ENCODE results near the gene RAPGEF4. TPM values are rescaled to one million over a fixed set of nuclear protein-coding genes. Genes with fewer than 3 reads are reported as not detected.

The RAPGEF4 gene
- total RNA-seq, 4 donors from 2014 or later, result 2.8 to 73.4 (median 6.9) TPM

DNA sequence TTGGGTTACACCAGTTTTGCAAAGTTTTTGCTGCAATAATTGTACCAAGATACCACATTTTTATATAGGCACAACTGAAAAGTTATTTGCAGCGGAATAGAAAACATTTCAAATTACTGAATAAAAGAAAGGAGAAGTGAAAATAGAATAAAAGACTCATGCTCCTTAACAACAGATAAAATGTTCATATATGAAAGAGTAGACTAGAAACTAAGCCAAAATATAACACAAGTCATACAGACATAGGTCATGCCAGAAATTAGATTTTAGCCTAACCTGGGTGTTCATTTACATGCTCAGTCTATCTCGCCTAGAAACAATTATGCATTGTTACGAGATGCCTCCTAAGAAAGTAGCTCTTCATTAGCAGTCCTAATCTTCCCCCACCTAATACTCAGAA lies 323.6 kb downstream of the RAPGEF4 start:
- Histone ChIP-seq H3K36me3 (no peaks in the 10 kb centered on the region), H3K27ac (no peak overlapping the region), H3K9me3 (no peaks in the 10 kb centered on the region), H3K4me3 (no peak overlapping the region), H3K4me1 (no peaks in the 10 kb centered on the region), H3K27me3 (no peaks in the 10 kb centered on the region)
- no peak for DNase-seq
- no peak for TF ChIP-seq POLR2A (IDR thresholded peaks at IDR 0.05)
- TF ChIP-seq, protein P1, sequence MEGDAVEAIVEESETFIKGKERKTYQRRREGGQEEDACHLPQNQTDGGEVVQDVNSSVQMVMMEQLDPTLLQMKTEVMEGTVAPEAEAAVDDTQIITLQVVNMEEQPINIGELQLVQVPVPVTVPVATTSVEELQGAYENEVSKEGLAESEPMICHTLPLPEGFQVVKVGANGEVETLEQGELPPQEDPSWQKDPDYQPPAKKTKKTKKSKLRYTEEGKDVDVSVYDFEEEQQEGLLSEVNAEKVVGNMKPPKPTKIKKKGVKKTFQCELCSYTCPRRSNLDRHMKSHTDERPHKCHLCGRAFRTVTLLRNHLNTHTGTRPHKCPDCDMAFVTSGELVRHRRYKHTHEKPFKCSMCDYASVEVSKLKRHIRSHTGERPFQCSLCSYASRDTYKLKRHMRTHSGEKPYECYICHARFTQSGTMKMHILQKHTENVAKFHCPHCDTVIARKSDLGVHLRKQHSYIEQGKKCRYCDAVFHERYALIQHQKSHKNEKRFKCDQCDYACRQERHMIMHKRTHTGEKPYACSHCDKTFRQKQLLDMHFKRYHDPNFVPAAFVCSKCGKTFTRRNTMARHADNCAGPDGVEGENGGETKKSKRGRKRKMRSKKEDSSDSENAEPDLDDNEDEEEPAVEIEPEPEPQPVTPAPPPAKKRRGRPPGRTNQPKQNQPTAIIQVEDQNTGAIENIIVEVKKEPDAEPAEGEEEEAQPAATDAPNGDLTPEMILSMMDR (IDR thresholded peaks at IDR 0.05), result no peak

DNA sequence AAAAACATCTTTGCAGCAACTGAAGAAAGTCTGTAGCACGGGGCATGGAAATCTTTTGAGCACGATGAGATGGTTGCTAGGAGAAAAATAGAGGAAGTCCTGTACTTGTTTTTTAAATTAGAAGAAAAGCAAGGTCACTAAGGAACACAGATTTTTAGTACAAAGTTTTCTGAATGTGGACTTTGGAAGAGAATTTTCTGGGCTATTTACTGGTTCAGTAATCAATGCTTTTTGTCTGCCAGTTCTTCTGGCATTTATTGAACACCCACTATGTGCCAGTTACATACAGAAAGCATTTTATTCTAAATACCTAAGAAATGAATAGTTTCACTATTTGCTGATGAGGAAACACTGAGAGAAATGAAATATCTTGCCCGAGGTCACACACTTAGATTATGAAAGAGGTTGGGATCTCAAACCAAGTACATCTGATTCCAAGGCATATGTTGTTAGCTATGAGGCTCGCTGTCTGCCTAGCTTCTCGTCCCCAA lies 324.4 kb downstream of the RAPGEF4 start:
- Histone ChIP-seq H3K27ac (no peak overlapping the region), H3K4me1 (no peaks in the 10 kb centered on the region), H3K36me3 (no peaks in the 10 kb centered on the region), H3K4me3 (no peak overlapping the region), H3K9me3 (no peaks in the 10 kb centered on the region), H3K27me3 (no peaks in the 10 kb centered on the region)
- no peak for DNase-seq
- TF ChIP-seq, protein P1 (IDR thresholded peaks at IDR 0.05), result no peak
- TF ChIP-seq POLR2A (IDR thresholded peaks at IDR 0.05), result no peak

DNA sequence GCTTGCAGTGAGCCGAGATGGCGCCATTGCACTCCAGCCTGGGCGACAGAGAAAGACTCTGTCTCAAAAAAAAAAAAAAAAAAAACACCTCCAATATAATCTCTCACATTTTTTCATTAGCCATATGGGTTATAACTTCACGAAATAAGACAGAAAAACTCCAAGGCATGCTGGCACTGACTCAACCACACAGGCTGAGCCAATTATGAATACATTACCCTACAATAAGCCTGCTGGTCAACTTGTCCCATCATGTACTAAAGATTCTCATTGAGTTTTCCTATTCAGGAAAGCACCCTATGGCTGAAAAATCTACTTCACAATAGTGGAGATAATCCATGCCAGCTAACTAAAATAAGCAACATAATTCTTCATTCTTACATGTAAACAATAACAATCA lies 327.2 kb downstream of the RAPGEF4 start:
- no peak overlapping the region for H3K4me3 ChIP-seq
- no peaks in the 10 kb centered on the region for H3K36me3 ChIP-seq
- DNase-seq, result no peak
- no peak overlapping the region for H3K27ac ChIP-seq
- TF ChIP-seq, protein P1 (IDR thresholded peaks at IDR 0.05), result no peak
- TF ChIP-seq POLR2A (IDR thresholded peaks at IDR 0.05), result no peak
- no peaks in the 10 kb centered on the region for H3K9me3 ChIP-seq
- no peaks in the 10 kb centered on the region for H3K4me1 ChIP-seq
- no peaks in the 10 kb centered on the region for H3K27me3 ChIP-seq

DNA sequence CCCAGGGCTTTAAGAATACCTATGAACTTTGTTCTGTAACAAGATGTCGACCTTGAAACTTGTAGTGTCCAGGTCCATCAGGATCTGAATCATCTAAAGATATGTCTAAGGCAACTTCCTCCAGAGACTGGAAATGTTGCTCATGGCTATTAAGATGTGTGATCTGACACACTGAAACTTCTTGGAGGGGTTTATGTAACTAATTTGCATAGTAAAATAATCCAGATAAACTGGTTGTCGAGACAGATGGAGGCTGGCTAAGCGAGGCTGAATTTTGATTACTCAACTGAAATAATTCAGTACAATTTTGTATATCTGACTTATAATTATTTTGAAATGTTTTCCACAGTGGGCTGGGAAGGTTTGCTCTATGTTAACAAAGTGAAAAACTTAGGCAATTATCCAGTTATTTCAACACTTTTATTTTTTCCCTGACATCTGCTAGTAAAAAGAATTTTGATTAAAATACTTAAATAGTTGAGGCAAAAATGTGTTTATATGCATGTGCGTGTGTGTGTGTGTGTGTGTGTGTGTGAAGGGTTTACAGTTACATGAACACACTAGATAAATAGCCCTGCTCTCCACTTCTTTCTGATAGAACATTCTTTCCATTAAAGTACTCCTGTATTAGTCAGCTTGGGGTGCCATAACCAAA lies 328.6 kb downstream of the RAPGEF4 start:
- Histone ChIP-seq H3K9me3 (no peaks in the 10 kb centered on the region), H3K27me3 (no peaks in the 10 kb centered on the region), H3K27ac (peak overlapping the region in 1 of 4 donors; percentile 3), H3K4me1 (no peaks in the 10 kb centered on the region), H3K4me3 (no peak overlapping the region), H3K36me3 (no peaks in the 10 kb centered on the region)
- no peak for DNase-seq
- TF ChIP-seq POLR2A (IDR thresholded peaks at IDR 0.05), result no peak
- TF ChIP-seq, protein P1 (IDR thresholded peaks at IDR 0.05), result no peak

DNA sequence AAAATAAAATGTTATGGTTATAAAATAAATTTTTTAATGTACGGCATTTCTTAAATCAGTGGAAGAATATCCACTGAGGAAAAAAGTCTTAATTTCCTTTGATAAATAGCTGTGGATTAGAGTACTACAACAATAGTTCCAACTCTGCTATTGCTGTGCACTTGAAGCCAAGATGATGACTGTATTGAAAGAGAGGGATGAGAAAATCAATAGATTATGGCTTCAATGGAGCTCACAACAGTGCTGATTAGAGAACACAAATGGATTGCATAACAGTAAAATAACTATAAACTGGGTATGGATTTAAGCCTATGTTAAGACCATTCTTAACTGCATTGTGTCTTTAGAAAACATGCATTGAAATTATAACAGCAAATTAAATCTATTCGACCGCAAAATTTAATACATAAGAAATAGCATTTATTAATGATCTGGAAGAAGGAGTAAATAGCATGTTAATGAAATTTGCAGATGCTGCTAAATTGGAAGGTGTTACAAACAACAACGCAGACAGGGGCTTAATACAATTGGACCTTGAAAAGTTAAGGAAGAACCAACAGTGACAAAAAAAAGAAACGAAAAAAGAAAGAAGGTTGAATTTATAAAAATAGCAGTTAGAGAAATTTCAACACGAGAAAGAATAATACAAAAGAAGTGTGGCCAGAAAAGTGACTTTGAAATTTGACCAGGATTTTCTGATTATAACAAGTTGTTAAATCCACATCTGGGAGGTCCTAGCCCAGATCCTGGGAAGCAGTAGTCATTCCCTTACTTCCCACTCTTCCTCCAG lies 331.4 kb downstream of the RAPGEF4 start:
- no peaks in the 10 kb centered on the region for H3K36me3 ChIP-seq
- TF ChIP-seq, protein P1 (IDR thresholded peaks at IDR 0.05), result no peak
- no peak for TF ChIP-seq POLR2A (IDR thresholded peaks at IDR 0.05)
- H3K4me3 ChIP-seq, result no peak overlapping the region

More for the DNA sequence above, 331.4 kb downstream of the RAPGEF4 start:
- Histone ChIP-seq H3K27me3 (no peaks in the 10 kb centered on the region), H3K4me1 (no peaks in the 10 kb centered on the region), H3K9me3 (no peaks in the 10 kb centered on the region), H3K27ac (no peak overlapping the region)
- no peak for DNase-seq

Measured in Peyer's patch (tissue), 4 donors.